NCI-H510A treated with DMSO at 0.1 percent for 48 hours (cell line): ENCODE results near the gene TNFAIP8L2.
"Not testable (repeated sequence)": the region's sequence is repeated elsewhere in the genome, so short reads cannot be mapped to it uniquely, and the experiment has no call there.

Source experiments
- DNase-seq: peaks from one replicate; lab custom pipeline; 2025; lab: John Stamatoyannopoulos, UW

The TNFAIP8L2 gene

DNA sequence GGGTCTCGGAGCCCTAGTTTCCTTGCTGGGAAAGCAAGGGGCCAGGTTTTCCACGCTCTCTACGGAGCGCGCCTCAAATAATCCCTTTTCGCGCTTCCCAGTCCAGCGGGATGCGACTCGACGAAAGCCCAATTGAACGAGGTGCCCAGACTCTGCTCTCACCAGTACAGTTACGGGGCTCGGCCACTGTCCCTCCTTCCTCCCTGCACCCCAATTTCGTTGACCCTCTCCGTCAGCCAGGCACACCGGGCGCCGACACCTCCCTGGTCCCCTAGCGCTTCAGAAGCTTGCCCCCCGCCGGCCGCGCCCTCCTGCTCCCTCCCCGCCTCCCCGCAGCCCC is 10.4 kb upstream of the TNFAIP8L2 start:
- DNase-seq, result no peak

DNA sequence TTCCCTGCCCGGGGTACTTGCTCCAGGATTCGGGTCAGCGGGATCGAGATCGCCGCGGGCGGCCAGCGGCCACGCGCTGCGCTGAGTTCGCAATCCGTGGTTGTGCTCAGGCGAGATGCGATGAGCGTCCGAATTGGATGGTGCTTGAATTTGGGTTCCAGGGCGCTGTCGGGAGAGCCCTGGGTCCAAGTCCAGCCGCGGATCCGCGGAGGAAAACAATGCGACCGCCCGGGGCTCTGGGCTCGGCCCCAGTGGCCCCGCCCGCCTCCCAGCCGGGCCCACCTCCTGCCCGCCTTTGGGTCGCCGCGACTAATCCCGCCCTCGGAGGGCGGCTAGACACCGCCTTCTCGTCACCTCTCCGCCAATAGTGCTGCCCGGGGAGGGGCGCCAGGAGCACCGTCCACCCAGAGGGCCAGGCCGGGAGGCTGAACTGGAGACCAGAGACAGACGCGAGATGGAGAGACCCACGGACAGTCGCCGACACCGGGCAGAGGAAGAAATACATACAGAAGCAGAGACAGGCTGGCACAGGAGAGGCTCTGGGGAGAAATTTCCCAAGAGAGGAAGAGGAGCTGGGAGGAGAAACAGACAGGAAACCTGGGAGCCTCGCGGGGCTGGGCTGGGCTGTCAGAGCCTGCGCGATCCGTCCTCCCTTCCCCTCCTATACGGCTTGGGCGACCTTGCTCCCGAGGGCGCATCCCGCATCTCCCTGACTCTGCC is 9.9 kb upstream of the TNFAIP8L2 start, which contains the start of gene SEMA6C:
TSS of gene SEMA6C (minus strand) at position 220 of the 720 bp plus-strand sequence. CDS start 4,010 bp downstream, outside the sequence.
- peak; percentile 88 for DNase-seq

DNA sequence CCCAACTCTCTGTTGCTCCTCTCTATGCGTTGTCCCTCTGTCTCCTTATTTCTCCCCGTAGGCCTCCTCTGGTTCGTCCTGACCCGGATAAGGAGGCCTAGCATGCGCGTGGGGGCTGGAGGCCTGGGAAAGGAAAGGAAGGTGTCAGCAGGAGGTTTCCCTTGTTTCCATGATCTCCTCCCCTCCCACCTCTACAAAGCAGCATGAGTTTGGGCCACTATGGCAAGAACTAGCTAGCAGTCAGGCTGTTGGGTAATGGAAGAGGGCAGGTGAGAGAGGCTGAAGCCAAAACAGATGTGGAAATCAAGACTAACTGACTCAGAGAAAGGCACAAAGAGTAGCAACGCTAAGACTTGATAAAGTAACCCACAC is 9.3 kb upstream of the TNFAIP8L2 start:
- DNase-seq, result no peak

DNA sequence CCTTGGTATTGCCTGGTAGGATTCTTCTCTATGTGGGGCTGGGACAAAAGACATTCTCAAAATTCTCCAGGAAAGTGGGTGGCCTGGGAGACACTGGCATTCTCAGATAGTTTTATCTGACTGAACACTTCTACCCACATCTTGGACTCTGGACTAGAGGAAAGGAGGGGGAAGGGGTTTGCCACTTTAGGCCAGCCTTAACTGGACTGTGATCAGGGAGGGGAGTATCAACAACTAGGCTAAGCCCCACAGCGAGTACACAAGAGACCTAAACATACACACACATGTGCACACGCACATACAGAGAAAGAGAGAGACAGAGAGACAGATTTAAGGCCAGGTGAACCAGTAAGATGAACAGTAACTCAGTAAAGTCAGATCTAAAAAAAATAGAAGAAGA is 8.8 kb upstream of the TNFAIP8L2 start:
- no peak for DNase-seq

DNA sequence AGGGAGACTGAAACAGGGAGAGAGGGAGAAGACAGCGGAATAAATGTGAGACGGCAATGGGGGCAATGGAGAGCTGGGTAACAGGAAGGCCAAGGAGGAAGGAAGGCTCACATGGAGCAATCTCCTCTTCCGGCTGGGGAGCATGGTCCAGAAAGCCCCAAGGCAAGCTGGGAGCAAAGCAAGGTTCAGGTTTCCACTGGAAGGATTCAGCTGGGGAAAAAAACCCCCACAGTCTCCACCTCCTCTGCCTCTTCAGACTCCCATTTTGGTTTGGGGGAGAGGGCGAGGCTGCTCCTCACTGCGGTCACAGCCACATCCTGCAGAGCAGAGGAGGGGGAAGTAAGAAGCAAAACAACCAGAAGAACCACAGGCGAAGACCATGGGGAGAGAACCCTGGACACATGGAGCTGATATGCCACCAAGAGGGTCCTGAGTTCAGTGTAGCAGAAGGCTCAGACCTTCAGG is 650 bp downstream of the TNFAIP8L2 start:
- no peak for DNase-seq

DNA sequence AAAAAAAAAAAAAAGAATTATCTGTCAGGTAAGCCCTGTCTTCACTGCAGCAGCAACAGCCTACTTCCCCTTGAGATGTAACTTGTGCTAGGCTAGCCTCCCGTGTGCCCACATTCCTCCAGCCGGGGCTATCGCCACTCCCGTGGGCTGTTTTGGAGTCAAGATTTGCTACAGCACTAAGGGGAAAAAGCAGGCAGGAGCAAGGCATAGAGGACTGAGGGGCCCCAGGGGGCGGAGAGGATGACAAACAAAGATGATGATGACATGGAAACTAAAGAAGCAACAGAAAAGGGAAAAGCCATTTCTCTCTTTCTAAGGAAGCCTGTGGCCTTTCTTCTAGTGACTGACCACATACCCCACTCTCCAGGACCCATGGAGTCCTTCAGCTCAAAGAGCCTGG is 1.9 kb downstream of the TNFAIP8L2 start:
- DNase-seq, result no peak

DNA sequence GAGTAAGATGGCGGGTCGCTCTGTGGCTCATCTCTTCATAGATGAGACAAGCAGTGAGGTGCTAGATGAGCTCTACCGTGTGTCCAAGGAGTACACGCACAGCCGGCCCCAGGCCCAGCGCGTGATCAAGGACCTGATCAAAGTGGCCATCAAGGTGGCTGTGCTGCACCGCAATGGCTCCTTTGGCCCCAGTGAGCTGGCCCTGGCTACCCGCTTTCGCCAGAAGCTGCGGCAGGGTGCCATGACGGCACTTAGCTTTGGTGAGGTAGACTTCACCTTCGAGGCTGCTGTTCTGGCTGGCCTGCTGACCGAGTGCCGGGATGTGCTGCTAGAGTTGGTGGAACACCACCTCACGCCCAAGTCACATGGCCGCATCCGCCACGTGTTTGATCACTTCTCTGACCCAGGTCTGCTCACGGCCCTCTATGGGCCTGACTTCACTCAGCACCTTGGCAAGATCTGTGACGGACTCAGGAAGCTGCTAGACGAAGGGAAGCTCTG is 2.4 kb downstream of the TNFAIP8L2 start:
- DNase-seq, result no peak

DNA sequence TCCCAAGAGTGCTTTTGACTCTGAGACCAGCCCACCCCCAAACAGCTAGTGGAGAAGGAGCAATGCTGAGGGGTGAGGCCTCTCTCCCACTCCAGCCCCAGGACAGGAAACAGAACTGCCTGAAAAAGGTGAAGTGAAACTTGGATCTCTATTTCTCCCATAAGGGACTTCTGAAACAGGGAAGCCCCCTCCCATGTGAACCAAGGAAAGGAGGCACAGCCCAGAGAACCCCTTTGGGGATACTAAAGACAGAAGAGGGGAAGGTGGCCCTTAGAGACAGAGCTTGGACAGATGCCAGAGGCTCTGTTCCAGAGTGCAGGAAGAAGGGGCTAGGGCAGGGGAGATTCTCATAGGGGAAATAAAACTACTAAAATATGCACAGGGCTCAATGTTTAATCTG is 2.9 kb downstream of the TNFAIP8L2 start:
- no peak for DNase-seq

DNA sequence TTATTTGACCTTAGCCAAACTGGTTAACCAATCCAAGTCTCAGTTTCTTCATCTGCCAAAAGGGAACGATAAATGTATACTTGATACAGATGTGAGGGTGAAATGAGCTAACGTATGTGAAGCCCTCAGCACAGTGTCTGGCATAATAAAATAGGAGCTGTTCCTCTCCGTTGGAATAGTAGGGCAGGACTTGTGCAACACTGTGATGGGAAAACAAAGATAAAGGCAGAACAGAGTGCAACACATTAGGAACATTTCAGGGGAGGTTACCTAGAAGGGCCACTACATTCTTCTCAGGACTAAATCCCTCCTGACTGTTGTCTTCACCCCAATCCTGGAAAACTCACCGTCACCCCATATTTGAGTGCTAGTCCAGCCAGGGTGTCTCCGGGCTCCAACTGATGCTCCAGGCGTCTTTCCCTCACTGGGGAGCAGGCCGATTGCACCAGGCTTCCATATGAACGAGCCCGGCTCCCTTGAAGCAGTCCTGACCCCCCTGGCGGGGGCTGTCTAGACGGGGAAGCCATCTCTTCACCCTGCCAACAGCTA is 8.4 kb downstream of the TNFAIP8L2 start:
- no peak for DNase-seq

DNA sequence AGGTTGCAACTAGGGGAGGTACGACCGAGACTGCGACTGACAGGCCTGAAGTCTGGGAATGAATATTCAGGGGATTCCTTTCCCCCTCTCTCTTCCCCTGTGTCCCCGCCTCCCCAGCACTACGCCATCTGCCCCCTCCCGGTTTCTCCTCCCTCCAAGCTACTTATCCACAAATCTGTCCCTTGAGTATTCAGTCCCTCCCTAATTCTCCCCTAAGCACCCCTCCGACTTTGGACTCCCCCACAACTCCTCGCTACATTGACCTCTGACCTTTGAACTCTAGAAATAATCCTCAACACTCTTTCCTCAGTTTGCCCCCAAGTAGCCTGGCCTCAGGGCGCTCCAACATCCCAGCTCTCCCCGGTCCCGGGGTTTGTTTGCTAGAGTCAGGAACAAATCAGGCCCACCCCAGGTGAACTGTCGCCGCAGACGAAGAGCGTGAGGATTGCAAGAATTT is 8.9 kb downstream of the TNFAIP8L2 start:
- peak; percentile 36 for DNase-seq

DNA sequence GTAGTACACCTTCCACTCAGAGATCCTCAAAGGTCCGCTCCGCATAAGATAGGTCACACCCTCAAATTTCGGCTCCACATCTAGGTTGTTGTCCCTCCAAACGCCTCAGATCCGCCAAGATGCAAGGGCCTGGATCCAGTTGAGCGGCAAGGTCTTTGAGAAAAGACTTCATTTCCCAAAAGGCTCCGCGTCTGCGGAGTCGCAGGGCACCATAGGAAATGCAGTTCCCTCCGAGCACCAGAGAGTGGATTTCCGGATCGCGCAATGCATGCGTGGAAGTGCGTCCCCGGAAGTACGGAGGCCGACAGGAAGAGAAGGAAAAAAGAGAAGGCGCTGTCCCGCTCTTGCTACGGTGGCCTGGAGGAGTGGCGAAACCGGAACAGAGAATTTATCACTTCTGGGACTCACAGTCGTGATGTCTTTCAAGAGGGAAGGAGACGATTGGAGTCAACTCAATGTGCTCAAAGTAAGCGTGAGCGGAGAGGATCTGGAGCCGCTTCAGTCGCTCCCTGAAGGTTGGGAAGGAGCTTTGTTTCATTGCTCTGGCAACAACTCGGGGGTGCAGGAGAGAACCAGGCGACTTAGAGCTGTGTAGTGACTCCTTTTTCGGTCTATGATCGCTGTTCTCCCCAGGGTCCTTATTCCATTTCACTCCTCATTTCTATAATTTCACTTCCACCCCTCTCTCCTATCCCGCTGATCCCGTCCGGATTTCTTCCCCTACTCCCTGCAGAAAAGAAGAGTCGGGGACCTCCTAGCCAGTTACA is 9.5 kb downstream of the TNFAIP8L2 start, which contains the start of the genes LYSMD1 and SCNM1:
TSS of gene LYSMD1 (minus strand) at position 165 of the 767 bp plus-strand sequence. CDS start 644 bp downstream, outside the sequence.
TSS of gene SCNM1 (plus strand) at position 407 of the 767 bp plus-strand sequence. CDS start at position 416, 9 bp downstream.
- peak; percentile 97 for DNase-seq

DNA sequence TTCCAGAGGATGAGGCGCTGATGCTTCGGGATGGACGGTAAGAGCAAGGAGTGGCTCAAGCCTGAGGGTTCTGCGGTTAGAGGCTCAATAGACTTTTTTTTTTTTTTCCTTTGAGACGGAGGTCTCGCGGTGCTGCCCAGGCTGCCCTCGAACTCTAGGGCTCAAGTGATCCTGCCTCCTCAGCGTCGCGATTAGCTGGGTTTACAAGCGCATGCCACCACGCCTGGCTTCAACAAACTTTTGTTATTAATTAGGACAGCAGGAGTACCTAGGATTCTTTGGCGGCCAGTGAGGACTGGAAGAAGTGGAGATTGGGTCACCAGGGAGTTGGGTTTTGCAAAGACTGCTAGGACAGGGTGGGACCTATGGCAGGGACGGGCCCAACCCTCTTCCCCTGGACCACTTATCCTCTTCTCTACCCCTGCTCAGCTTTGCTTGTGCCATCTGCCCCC is 10.1 kb downstream of the TNFAIP8L2 start:
- peak; percentile 26 for DNase-seq

DNA sequence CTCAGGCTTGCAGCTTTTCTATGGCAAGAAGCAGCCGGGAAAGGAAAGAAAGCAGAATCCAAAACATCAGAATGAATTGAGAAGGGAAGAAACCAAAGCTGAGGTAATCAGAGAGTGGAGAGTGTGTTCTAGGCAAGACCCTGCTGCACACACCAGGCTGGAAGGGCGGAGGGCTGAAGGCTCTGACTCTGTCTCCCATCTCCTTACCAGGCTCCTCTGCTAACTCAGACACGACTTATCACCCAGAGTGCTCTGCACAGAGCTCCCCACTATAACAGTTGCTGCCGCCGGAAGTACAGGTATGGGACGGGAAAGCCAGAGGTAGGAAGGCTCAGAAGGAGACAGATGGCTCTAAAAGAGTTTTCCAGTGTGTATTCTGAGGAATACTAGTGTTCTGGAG is 10.7 kb downstream of the TNFAIP8L2 start:
- DNase-seq, result no peak

DNA sequence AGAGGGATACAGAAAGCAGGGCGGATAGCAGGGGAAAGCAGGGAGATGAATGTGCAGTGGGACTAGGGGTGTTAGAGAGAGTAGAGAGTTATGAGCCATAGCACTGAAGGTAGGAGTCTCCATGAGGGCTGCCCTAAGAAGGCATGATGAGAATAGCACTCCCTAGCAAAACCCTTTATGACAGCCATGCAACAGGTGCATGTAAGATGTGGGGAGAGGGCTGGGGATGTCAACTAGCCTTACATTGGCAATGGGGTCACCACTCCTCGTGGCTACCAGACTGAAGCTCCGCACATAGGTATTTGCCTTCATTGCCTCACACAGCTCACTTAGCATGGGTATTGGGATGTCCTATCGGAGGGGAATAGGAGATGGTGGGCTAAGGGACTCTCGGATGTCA is 14.7 kb downstream of the TNFAIP8L2 start:
- no peak for DNase-seq

DNA sequence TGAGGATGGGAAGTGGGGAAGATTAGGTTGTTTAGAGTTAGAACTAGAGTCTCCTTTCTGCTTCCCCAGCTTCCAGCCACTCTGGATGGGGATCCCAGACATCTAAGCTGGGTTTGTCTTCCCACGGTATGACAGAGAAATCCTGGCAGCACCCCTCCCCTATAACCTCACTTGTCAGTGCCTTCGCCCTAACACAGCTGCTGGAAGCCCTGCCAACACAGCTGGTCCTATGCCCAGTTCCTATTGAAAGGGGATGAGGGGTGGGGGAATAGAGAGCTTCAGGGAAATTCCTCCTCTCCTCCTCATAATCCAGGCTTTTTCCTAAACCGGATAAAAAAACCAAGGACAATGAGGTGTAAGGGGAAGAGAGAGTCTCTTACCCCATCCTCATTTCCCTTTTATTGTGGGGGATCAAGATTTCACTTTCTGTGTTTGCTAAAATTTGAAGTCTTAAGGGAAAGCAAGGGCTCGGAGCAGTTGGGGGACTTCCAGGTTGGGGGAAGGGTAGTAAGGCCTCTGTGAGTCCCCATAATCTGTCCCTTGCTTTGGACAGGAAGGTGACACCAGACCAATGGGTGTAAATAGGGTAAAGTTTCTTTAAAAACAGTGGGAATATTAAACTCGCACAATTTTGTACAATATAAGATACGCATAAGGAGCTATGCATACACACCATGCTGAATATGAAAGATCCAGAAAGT is 18.7 kb downstream of the TNFAIP8L2 start:
- no peak for DNase-seq

DNA sequence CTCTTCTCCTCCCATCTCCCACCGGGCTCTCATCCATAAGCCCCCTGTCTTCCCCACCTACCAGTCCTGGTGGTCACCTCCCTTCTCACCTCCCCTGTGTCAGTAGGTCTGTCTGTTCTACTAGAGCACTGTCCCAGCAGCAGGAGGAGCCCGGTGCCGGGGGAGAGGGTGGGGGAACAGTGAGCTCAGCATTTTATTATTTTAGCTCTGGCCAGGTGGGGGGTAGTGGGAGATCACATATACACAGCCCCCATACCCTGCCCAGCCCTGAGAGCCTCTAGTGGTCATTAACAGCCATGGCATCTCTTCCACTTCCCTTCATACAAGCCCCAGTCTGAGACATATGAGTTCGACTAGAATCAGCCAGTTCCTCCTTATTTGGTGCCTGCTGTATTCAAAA is 19.4 kb downstream of the TNFAIP8L2 start, which contains the start of gene TMOD4:
TSS of gene TMOD4 (minus strand) at position 119 of the 400 bp plus-strand sequence. CDS start 1,106 bp downstream, outside the sequence.
- DNase-seq, result no peak

DNA sequence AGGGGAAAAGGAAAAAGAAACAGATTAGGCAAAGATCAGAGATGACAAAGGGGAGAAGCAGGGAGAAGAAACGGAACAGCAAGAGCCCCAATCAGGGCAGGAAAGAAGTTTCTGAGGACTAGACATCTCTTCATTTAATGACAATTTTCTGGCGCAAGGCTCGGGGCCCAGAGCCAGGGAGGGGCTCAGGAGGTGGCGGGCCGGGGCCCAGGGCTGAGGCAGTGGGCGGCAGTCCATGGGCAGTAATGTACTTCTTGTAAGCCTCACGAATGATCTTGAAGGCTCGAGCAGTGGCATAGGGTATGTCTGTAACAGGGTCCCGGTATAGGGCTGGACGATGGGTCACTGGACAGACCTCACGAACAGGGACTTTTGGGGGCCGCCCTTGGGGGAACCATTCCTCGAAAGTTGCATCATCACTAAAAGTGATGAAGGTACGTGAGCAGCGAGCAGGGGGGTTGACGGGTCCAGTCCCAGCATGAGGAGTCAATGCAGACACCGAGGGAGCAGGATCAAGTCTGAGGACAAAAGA is 20.1 kb downstream of the TNFAIP8L2 start:
- no peak for DNase-seq

DNA sequence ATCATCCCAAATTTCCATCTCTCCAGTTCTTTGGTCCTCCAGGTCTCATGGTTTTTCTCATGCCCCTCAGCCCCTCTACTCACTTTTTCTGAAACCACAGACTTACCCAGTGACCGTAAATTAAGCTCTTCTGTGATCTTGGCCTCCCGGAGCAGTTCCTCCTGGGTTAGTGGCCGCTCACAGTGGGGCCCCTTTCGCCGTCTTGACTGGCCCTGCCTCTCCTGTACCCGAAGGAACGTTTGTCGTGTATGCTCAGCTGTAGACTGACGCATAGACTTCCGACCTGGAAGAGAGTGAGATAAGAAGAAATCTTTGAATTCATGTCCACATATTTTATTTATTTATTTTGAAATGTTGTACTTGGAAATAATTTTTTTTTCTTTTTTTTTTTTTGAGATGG is 27.8 kb downstream of the TNFAIP8L2 start:
- DNase-seq, result no peak

DNA sequence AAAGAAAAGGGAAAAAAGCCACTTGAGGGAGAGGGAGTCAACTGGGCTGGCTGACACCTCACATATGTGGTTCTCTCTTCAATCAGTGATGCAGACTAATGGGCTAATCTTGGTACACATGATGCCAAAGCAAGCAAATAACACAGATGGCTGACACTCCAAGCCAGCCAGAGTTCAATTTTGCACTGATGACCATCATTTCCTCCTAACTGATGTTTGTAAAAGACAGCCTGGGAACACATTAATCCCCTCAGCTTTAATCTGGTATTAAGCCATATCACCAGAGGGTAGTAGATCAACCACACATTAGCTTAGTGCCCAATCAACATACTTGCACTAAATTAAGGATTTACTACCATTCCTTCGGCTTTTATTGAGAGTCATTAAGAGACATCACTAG is 30.8 kb downstream of the TNFAIP8L2 start:
- DNase-seq, result no peak

DNA sequence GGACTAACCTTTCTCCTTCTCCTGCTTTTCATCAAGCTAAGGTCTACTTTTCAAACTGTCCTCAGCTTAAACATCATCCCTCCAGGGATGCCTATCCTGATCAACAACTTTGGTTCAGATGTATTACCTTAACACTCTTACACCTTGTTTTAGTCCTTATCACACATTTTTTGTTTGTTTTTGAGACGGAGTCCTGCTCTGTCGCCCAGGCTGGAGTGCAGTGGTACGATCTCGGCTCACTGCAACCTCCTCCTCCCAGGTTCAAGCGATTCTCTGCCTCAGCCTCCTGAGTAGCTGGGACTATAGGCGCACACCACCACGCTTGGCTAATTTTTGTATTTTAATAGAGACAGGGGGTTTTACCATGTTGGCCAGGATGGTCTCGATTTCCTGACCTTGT is 32.2 kb downstream of the TNFAIP8L2 start:
- not testable (repeated sequence) for DNase-seq
